Neural cell (in vitro differentiated cells): Measurements from ENCODE around the gene NGF.

Experiments used
- RAD21 ChIP-seq: fragments of 450-650 bp; conservative IDR thresholded peaks from 2 replicates; pipeline ENCODE4 v1.6.1; 2014; ENCODE audit warnings: antibody characterized with exemption, mild to moderate bottlenecking, moderate library complexity
- TF ChIP-seq, protein P1 (sequence below): fragments of 450-650 bp; IDR thresholded peaks from 2 replicates; pipeline ENCODE4 v1.5.1; 2014; ENCODE audit warnings: antibody characterized with exemption, mild to moderate bottlenecking, moderate library complexity; ENCODE audit not compliant: poor library complexity, severe bottlenecking

DNA sequence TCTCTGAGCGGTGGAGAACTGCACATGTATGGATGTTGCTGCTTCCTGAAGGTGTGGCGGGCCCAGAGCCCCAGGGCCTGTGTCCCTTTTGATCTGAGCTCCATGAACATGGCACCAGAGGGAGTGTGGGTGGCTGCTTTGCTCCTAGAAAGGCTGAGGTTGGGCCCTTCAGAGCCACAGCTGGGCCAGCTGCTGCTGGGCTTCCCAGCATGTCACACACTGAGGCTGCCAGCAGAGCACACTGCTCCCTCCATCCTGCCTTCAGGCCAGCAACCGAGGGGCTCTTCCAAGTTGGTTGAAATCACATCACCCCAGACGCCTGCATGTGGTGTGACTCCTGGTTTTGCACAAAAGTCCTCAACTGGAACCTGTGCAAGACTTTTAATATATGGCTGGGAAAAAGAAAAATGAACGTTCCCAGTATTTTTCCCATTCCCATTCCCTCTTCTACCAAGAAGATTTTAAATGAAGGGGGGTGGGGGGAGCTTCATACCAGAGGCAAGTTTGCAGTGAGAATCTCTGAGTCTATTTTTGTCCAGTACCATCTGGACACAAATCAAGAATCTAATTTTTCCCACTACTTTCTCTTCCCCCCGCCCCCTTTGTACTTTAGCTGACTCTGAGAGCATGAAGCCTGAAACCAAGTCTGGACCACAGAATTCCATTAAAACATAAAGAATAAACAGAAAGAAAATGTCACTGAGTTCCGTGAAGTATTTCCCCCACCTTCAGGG is 26.2 kb upstream of the NGF start:
- TF ChIP-seq RAD21 = no peak
- TF ChIP-seq, protein P1, sequence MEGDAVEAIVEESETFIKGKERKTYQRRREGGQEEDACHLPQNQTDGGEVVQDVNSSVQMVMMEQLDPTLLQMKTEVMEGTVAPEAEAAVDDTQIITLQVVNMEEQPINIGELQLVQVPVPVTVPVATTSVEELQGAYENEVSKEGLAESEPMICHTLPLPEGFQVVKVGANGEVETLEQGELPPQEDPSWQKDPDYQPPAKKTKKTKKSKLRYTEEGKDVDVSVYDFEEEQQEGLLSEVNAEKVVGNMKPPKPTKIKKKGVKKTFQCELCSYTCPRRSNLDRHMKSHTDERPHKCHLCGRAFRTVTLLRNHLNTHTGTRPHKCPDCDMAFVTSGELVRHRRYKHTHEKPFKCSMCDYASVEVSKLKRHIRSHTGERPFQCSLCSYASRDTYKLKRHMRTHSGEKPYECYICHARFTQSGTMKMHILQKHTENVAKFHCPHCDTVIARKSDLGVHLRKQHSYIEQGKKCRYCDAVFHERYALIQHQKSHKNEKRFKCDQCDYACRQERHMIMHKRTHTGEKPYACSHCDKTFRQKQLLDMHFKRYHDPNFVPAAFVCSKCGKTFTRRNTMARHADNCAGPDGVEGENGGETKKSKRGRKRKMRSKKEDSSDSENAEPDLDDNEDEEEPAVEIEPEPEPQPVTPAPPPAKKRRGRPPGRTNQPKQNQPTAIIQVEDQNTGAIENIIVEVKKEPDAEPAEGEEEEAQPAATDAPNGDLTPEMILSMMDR = no peak
